ENCODE measurements around the gene PDE4D. TPM values are rescaled to one million over a fixed set of nuclear protein-coding genes. Genes with fewer than 3 reads are reported as not detected.
A peak's percentile ranks its signal among the peaks of the same experiment; 100 is the strongest.

PDE4D gene
- total RNA-seq, 1 donor from 2014 or later, result 2.3 TPM

GRCh38 chr5:59169081-59169767 lies 724.3 kb downstream of the PDE4D start:
- no peaks in the 10 kb centered on the region for H3K36me3 Mint-ChIP-seq
- no peaks in the 10 kb centered on the region for H3K79me2 ChIP-seq (ENCODE audit: low read depth)
- H3K36me3 ChIP-seq, result no peaks in the 10 kb centered on the region
- H3K27me3 Mint-ChIP-seq (ENCODE audit: insufficient read depth, low read depth), result peaks cover 2% of the 10 kb centered on the region
- no peak overlapping the region for H3K9ac ChIP-seq
- no peaks in the 10 kb centered on the region for H3K27me3 ChIP-seq
- H4K20me1 ChIP-seq (ENCODE audit: low read depth), result no peaks in the 10 kb centered on the region
- H3K4me1 Mint-ChIP-seq, result peaks cover 10% of the 10 kb centered on the region
- no peak overlapping the region for H3K27ac ChIP-seq
- no peak overlapping the region for H3K4me2 ChIP-seq
- H3K4me3 ChIP-seq, result no peak overlapping the region
- no peak overlapping the region for H3K4me3 Mint-ChIP-seq
- DNase-seq (ENCODE audit: low spot score), result no peak
- no peak for TF ChIP-seq EZH2 (IDR thresholded peaks at IDR 0.05)
- TF ChIP-seq CTCF (IDR thresholded peaks at IDR 0.05), result no peak
- no peak for TF ChIP-seq EZH2phosphoT487 (IDR thresholded peaks at IDR 0.05)
- H3K4me1 ChIP-seq, result no peaks in the 10 kb centered on the region
- no peaks in the 10 kb centered on the region for H3K9me3 Mint-ChIP-seq
- no peaks in the 10 kb centered on the region for H3K9me3 ChIP-seq (ENCODE audit: low read depth)
- no peaks in the 10 kb centered on the region for H3F3A ChIP-seq (ENCODE audit: low read depth)
- H3K27ac Mint-ChIP-seq, result no peak overlapping the region
- no peak overlapping the region for H2AFZ ChIP-seq (replicated peaks)

- peak overlapping the region; percentile 31 for H2AFZ ChIP-seq (replicated peaks)
Measured at GRCh38 chr5:59168067-59168466, 725.5 kb downstream of the PDE4D start.

GRCh38 chr5:59164041-59164830 lies 729.3 kb downstream of the PDE4D start:
- no peaks in the 10 kb centered on the region for H3K36me3 ChIP-seq
- no peak overlapping the region for H3K9ac ChIP-seq
- H3K27ac ChIP-seq, result no peak overlapping the region
- Mint-ChIP-seq H3K4me1 (peaks cover 10% of the 10 kb centered on the region), H3K9me3 (no peaks in the 10 kb centered on the region), H3K36me3 (no peaks in the 10 kb centered on the region), H3K4me3 (no peak overlapping the region), H3K27me3 (ENCODE audit: insufficient read depth, low read depth) (no peaks in the 10 kb centered on the region), H3K27ac (no peak overlapping the region)
- no peak overlapping the region for H3K4me3 ChIP-seq
- H4K20me1 ChIP-seq (ENCODE audit: low read depth), result no peaks in the 10 kb centered on the region
- no peaks in the 10 kb centered on the region for H3K27me3 ChIP-seq
- no peaks in the 10 kb centered on the region for H3K9me3 ChIP-seq (ENCODE audit: low read depth)
- no peaks in the 10 kb centered on the region for H3K79me2 ChIP-seq (ENCODE audit: low read depth)
- no peak overlapping the region for H3K4me2 ChIP-seq
- H2AFZ ChIP-seq (replicated peaks), result no peak overlapping the region
- DNase-seq (ENCODE audit: low spot score), result no peak
- H3F3A ChIP-seq (ENCODE audit: low read depth), result no peaks in the 10 kb centered on the region
- TF ChIP-seq EZH2 (IDR thresholded peaks at IDR 0.05) (no peak), EZH2phosphoT487 (IDR thresholded peaks at IDR 0.05) (no peak), CTCF (IDR thresholded peaks at IDR 0.05) (no peak)
- peaks cover 8% of the 10 kb centered on the region for H3K4me1 ChIP-seq

More at GRCh38 chr5:59168067-59168466, 725.5 kb downstream of the PDE4D start:
- Histone ChIP-seq H3K36me3 (no peaks in the 10 kb centered on the region), H3K27me3 (no peaks in the 10 kb centered on the region), H3K79me2 (ENCODE audit: low read depth) (no peaks in the 10 kb centered on the region), H3K4me3 (no peak overlapping the region), H3K9ac (no peak overlapping the region), H3K4me2 (no peak overlapping the region), H3K9me3 (ENCODE audit: low read depth) (no peaks in the 10 kb centered on the region), H3K4me1 (no peaks in the 10 kb centered on the region), H4K20me1 (ENCODE audit: low read depth) (no peaks in the 10 kb centered on the region), H3K27ac (no peak overlapping the region), H3F3A (ENCODE audit: low read depth) (no peaks in the 10 kb centered on the region)
- Mint-ChIP-seq H3K27ac (no peak overlapping the region), H3K4me1 (peaks cover 10% of the 10 kb centered on the region), H3K9me3 (no peaks in the 10 kb centered on the region), H3K4me3 (no peak overlapping the region), H3K36me3 (no peaks in the 10 kb centered on the region), H3K27me3 (ENCODE audit: insufficient read depth, low read depth) (peaks cover 2% of the 10 kb centered on the region)
- no peak for DNase-seq (ENCODE audit: low spot score)
- TF ChIP-seq EZH2 (IDR thresholded peaks at IDR 0.05) (no peak), CTCF (IDR thresholded peaks at IDR 0.05) (no peak), EZH2phosphoT487 (IDR thresholded peaks at IDR 0.05) (no peak)

All from neural progenitor cell (in vitro differentiated cells).